SIG-M5 (cell line): ENCODE measurements around the gene SIPA1L2.

ENCODE experiments used
- DNase-seq: peaks from one replicate; lab custom pipeline; 2025; lab: John Stamatoyannopoulos, UW

The SIPA1L2 gene

GRCh38 chr1:232630047-232630893 lies at the start of gene SIPA1L2:
Gene SIPA1L2, minus strand, starts transcription at chr1:232630133. Its CDS starts 114,794 bp downstream, at chr1:232515339.
- peak; percentile 43 for DNase-seq

DNA sequence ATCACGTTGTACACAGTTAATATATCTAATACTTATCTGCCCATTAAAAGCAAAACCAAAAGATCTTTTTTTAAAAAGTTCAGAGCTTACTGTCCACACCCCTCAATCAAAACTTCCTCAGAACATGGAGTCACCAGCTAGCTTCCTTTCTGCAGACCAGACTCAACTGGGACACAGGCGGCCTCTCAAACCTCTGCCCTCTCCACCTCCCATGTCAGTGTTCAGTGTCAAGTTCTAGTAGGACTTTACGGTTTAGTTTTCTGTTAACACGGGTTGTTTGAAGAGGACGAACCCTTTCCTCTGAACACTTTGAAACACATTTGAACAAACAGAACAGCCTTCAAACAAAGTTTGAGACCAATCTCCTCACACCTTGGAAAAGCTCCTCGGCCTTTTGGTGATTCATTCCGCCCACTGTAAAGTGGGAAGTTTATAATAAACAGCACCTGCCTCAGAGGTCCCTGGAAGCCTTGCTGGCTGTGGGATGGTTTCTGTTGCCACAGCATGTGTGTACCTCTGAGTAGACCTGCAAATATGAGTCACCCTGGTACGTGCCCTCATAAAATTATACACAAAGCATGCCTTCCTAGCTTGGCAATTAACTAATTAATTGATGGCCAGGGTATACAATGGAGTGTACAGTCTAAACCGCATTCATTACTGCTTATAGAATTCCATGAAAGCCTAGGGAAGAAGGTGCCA lies 48.4 kb upstream of the SIPA1L2 start:
- DNase-seq, result no peak

DNA sequence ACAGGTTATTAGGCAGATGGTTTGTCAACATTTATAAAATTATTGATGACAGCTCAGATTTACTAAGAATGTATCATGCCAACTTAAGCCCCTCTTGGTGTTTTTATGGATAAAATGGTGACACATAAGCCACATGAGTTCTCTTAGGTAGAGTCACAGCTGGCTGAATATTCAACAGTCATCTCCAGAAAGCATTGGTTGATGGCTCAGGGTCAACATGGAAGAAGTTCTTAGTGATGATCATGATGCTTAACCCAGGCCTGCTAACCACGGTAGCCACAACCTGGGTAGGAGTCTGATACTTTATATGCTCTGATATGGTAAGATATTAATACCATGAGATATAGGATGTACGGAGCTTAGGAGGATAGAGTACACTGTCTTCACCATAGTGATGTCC lies 46.4 kb upstream of the SIPA1L2 start:
- no peak for DNase-seq

DNA sequence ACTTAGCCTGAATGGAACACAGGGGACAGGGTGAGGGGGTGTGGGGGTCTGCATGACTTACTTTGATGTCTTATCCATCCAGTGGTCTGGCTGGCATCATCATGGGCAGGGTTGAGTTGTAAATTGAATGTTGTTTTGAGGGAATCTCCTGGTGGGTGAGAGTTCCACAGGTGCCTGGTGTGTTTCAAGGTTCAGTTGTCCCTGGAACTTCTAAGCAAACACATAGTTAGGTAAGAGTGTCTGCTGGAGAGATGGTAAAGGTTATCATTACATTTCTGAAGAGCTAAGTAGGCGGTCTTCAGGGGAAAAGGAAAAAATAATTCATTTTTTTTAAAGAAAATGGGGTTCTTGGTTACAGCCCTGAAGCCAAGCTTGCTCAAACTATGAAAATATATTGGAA lies 46.0 kb upstream of the SIPA1L2 start:
- no peak for DNase-seq

DNA sequence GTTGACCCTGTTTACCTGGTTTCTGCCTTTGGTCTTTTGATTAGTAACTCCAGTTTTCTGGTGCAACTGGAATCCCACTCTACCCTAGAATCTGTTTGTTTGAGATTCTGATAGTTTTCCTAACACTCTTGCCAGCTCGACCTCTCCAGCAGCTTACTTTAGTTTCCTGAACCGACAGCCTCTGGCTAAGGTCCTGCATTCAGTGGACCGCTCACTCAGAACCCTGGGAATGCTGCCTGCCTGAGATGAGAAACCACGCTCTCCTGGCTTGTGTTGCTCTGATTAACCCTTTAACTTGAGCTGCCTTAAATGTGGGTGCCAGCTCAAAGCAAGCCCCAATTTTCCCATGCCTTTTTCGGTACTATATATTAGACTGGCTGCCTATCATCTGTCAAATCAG lies 45.3 kb upstream of the SIPA1L2 start:
- DNase-seq, result no peak

DNA sequence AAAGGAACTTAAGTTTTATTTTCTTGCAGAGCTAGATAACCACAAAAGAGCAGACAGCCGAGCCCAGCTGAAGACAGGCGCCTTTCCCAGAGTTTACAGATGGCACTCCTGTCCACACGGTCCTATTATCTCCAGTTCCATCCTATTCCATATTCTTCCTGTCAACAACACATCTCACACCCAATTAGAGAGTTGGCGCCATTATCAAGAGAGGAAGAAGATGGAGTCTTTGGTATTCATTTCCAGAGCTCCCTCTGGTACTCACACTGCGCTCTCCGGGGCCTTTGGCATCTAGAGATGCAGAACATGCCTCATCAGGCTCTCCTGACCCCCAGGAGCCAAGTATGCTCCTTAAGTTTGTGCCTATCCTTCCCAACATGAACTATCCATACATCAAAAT lies 43.3 kb upstream of the SIPA1L2 start:
- no peak for DNase-seq

DNA sequence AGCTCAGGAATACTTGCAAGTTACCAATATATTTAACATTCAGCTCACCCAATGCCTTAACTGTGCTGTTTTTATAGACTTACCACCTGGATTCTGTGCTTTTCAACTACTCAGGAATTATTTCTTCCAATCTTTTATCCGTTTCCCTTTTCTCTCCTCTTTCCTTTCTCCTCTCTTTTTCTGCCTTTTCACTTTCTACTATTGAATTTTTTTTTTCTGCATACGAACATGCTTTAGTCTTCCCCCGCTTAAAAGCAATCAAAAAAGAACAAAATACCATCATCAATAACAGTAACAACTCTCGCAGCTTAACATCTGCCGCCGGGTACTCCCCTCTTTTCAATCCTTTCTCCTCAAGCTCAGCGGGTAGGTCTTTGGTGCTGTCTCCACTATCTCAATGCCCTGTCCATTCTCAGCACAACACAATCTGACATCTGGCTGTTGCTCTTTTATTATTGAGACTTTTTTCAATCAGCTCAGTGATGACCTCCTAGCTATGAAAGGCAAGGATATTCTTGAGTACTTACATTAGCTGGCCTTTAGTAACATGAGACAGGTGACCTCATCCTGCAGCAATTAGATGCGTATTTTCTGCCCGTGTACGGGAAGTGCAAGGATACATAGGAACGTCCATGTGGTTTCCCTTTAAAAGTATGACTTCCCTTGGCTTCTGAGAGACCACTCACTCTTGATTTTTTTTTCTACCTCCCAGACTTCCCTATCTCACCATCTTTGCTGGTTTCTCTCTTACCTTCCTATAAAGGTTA lies 40.2 kb upstream of the SIPA1L2 start:
- DNase-seq, result no peak

GRCh38 chr1:232667778-232668165 lies 37.8 kb upstream of the SIPA1L2 start:
- no peak for DNase-seq

GRCh38 chr1:232667094-232667777 lies 37.3 kb upstream of the SIPA1L2 start:
- no peak for DNase-seq

- no peak for DNase-seq
These were observed 35.2 kb upstream of the SIPA1L2 start for GRCh38 chr1:232664844-232665777.

GRCh38 chr1:232662910-232663309 lies 33.0 kb upstream of the SIPA1L2 start:
- DNase-seq, result no peak

DNA sequence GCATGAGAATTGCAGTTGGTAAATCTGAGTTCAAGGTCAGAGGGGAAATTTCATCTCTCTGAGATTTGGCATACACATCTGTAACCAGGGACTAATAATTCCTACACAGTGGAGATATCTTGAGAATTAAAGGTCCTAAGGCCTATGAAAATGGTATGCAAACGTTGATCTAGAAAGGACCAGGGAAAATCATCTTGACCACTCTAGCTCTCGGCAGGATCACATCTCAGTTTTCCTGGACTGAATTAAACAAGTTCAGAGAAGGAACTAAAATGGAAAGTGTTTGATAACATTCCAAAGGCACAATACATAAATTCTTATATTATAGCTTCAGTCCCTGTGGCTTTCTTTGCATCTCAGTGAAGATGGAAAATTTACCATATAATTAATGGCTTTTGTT lies 28.5 kb upstream of the SIPA1L2 start:
- DNase-seq, result no peak

DNA sequence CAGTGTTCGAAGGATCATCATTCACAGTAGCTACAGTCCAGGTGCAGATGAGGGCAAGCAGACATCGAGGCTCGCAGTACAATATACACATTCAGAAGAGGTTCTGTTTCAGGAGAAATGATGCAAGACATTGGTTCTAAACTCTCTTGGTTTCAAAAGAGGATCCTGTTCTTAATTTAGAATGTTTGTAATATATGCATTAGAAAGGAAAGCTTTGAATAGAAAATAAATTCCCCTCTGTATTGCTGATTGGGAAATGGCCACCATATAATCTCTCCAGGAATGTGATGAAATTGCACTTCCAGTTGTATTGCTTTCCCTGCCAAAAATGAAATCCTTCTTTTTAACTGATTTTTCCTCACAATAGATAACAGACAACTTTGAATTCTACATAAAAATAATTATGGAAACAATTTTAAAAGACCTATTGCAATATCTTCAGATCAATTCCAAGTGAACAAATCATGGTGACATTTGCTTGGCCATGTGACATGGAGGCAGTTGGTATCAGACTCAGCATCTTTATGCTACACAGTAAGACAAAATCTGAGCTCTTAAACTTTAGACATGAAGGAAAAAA lies 27.6 kb upstream of the SIPA1L2 start:
- DNase-seq, result no peak

- DNase-seq, result no peak
These were observed 25.8 kb upstream of the SIPA1L2 start for GRCh38 chr1:232655746-232656085.

DNA sequence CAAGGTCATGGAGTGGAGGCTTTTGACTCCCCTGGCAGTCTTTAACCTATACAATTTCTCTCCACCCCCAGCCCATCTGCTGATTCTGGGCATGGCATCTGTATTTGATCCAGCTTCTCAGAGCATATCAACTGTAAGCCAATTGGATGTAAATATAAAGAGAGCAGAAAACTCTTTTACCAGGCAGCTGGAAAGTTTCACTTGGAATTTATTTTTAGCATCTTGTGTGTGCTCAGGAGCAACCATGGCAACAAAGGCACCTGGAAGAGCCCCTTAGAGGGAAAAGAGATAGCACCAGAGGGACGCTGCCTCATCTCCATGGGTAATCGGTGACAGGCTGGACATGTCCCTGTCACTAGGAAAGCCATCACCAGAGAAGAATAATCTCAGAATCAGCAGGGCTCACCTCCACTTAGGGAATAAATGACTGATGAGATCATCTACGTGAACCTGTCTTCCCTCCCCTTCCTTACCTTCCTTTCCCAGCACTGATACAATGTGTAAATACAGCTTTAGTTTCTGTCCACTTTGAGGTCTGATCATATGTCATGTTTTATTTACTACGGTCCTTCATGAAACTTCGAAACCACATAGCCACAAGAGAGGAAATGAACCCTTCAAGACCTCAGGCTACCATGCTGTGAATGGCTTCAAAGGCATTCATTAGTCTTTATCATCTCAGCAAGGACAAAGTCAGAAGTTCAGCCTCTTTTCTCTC lies 25.3 kb upstream of the SIPA1L2 start:
- peak; percentile 62 for DNase-seq

GRCh38 chr1:232653789-232654188 lies 23.9 kb upstream of the SIPA1L2 start:
- DNase-seq, result no peak

DNA sequence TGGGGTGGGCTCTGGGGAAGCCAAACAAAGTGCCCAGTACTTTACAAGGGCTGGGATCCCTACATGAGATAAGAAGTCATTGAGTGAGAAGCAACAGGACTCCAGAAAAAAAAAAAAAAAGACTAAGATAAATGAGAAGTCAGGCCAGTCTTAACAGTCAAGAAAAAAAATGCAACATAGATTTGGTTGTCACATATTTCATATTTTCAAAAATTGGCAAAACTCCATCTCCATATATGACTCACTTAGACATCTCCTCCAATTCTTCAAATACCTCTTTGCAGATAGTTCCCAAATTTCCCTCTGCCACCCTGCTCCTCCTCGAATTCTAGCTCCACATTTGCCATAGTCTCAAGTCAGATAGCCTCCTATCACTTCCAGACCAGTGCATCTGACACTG lies 20.9 kb upstream of the SIPA1L2 start:
- DNase-seq, result no peak

GRCh38 chr1:232650418-232650817 lies 20.5 kb upstream of the SIPA1L2 start:
- DNase-seq, result no peak

DNA sequence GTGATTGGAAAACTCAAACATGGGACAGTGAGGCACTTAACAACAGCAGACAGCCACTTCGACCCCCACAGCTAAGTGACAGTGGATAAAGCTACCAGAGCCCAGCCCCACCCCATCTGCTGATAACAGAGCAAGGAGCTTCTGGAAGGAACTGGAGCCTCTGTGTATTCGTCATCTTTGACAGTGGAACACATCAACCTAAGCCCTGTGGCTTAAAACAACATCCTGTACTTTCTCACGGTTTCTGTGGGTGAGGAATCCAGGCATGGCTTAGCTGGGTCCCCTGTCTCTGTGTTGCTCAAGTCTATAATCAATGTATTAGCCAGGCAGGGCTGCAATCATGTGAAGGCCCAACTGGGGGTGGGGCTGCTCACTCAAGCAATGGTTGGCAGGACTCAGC lies 18.4 kb upstream of the SIPA1L2 start:
- DNase-seq, result no peak

- DNase-seq, result no peak
These were observed 14.3 kb upstream of the SIPA1L2 start for GRCh38 chr1:232644209-232644608.
